Kidney glomerular epithelial cell (primary cell): Measurements from ENCODE around the gene ACTR1A.
A peak's percentile ranks its signal among the peaks of the same experiment; 100 is the strongest.

Experiments
- DNase-seq: peaks from one replicate; lab custom pipeline; 2025; lab: John Stamatoyannopoulos, UW

Gene ACTR1A

DNA sequence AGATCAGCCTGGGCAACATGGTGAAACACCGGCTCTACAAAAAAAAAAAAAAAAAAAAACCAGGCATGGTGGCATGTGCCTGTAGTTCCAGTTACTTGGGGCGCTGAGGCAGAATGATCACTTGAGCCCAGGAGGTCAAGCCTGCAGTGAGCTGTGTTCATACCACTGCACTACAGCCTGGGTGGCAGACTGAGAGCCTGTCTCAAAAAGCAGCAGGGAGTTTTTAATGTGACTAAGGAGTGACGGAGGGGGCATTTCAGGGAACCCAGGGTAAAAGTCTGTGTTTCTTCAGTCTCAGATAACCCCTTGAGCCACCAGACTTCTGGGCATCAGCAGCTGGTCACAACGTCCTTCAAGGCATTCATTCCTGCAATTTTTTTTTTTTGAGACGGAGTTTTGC lies 49.0 kb downstream of the ACTR1A start:
- DNase-seq, result no peak

DNA sequence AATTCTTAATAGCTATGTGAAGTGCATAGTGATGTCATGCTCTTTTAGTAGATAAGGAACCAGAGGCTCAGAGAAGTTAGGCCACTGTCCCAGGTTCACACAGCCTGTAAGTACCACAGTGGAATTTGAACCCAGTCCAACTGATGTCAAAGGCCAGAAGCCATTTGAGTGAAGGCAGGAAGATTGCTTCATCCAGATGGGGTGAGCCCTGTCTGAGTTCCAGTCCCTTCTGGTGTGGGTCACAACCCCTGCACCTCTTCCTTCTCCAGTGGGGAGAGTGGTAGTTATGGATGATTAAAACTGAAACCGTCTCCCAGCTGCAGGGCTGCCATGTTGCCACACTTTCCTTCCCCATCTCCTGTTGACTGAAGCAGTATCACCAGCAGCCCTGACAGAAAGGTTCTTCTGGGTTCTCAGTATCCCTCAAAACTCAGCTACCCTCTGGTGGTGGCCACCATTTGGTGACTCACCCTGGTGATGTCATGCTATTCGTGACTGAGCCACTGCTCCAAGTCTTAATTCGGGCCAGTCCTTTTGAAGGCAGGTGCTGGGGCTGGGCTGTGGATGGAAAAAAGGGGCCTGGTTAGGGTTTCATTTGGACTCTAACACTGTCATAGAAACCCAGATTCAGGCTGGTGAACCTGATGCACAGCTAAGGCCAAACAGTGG lies 49.7 kb downstream of the ACTR1A start:
- no peak for DNase-seq

DNA sequence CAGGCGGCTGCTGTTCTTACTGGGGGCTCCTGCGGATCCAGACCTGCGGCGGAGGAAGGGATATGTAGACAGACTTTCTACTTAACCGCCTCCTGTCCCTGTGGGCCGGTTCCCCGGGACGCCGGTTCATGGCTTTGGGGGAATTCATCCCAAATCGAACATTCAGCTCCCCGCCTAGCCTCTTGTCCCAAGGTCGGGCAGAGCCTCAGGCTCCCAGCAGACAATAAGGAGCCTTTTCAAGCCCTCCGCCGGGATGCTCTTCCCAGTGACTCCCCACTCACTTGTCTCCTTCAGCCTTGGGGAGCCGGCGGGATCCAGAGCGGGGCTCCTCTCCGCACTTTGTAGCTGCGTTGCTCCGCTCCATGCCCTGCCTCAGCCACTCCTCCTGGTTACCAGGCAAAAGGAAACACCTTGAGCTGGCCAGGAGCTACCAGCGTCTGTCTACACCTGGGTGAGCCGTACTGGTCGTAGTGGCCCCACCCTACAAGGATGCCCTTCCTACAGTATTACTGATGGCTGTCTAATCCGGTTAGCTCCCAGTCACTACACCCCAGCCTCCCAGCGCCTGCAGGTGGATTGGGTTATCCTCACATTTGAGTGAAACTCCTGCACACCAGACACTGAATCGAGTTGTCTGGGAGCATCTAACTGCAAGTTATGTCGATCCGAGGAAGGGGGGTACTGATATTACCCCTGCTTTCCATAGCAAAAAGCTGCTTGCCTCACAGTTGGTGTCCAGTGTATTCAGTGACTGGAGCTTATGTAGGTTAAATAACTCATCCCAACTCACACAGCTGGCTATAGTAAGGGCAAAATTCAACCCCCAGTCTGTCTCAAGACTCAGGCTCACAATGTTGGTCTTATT lies 51.2 kb downstream of the ACTR1A start, which contains the start of gene C10orf95:
TSS of gene C10orf95 (minus strand) at position 439 of the 865 bp plus-strand sequence. CDS start 450 bp downstream, outside the sequence.
- DNase-seq, result no peak

DNA sequence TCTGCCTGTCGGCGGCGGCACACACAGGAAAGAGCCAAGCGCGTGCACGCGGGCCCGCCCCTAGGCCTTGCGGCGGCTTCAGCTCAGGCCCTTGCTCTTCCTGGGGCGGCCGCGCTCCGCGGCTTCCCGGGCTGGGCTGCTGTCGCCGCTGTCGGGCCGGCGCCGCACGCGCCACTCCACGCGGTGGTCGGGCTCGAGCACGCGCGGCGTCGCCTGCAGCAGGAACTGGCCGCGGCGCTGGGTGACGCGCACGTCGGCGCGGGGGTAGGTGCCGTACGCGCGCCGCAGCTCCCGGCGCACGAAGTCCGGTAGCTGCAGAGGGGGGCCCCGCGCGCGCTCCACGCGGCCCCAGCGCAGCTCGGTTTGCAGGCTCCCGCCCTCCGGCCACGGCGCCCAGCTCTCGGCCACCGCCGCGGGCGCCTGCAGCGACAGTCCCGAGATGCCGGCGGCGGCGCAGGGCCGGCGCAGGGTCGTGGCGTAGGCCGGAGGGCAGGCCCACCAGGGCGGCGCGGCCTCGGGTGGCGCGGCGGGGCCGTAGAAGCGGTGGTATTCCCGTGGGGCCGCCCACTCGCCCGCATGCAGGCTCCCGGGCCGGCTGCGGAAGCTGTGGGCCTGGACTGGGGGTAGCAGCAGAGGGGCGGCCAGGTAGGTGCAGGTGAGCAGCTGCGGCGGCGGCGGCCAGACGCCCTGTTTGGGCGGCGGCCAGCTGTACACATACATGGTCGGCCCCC lies 52.0 kb downstream of the ACTR1A start:
- DNase-seq, result peak; percentile 62

DNA sequence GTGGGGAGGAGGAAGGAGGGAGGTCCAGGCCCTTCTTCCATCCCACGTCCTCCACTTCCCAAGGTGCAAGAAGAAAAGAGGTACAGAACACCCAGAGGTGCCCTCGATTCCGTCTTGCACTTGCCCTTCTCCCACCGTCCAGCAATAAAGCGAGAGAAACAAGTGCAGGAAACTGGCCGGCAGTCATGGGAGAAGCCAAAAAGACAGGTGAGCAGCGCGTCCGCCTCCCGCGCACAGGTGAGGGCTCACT lies 52.5 kb downstream of the ACTR1A start:
- no peak for DNase-seq

DNA sequence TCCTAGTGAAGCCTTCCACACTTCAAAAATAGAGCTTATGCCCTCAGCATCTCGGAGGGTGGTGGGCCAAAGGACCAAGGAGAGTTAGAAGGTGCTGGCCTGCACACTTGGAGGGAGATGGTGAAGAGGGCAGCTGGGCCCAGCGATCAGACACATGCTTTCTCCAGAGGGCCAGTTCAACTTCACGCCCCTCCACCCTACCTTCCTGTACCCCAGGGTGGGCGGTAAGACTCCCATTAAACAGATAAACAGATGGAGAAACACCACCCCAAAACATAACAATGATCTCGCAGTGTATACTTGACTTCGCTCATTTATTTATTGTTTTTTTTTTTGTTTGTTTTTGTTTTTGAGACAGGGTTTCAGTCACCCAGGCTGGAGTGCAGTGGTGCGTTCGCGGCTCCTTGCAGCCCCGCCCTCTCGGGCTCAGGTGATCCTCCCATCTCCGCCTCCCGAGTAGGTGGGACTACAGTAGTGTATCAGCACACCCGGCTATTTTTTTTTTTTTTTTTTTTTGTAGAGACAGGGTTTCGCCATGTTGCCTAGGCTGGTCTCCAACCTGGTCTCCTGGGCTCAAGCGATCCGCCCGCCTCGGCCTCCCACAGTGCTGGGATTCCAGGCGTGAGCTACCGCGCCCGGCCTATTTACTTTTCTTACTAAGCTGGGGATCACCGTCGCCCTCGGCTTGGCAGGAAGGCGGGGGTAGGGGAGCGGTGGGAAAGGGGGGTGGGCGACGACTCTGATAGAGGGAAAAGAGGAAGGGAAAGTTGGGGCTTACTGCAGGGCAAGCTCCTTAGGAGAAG lies 53.0 kb downstream of the ACTR1A start:
- peak; percentile 58 for DNase-seq

DNA sequence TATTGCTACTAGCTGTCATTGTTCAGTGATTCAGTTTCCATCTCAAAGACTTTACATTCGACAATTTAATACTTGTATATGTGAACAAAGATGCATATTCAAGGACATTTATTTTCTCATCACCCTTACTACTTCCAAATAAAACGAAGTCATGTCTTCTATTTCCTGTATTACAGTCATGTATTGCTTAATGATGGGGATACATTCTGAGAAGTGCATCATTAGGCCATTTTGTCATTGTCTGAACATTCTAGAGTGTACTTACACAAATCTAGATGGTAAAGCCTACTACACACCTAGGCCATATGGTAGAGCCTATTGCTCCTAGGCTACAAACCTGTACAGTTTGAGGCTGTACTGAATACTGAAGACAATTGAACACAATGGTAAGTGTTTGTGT lies 57.7 kb downstream of the ACTR1A start:
- no peak for DNase-seq

DNA sequence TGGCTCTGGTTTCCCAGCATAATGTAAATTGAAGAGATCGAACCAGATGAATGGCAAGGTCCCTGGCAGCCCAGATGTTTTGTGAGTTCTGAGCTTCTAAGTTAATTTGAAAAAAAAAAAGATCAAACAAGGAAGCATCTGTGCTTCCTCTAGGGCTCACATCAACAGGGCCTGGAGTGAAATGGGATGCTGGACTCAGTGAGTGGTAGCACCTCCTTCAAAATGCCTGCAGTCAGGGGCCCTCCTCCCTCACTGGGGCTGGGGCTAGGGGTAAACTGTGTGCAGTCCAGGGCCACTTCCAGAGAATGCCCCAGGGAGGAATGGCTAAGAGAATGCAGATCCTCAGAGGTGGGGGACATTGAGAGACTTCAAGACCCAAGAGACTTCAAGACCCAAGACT lies 64.1 kb downstream of the ACTR1A start:
- DNase-seq, result no peak

DNA sequence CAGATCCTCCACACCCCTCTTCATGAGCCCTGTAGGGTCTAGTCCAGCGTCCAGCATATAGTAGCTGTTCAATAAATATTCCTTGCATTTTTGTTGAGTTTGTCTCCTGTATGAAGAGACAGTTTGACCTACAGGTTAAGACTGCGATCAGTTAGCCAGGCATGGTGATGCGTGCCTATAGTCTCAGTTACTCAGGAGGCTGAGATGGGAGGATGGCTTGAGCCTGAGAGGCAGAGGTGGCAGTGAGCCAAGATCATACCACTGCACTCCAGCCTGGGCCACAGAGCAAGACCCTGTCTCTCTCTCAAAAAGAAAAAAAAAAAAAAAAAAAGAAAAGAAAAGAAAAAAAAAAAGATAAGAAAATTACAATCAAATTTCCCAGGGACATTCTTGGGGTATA lies 65.0 kb downstream of the ACTR1A start:
- no peak for DNase-seq

DNA sequence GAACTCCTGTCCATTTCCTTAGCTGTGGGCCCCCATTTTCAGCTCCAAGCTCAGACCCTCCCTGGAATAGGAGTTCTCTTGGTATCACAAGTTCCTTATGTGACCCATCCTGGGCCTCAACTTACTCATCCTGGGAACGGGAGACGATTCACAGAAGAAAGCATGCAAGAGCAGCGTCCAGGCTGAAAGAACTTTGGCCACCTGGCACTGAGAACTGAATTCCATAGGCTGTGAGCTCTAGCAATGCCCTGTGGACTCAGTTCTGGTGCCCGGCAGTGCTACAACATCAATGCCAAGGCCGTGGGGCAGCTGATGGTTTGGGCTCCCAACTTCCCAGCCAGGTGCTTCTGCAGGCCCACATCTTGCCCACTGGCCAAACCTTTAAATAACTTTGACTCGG lies 66.2 kb downstream of the ACTR1A start:
- no peak for DNase-seq

DNA sequence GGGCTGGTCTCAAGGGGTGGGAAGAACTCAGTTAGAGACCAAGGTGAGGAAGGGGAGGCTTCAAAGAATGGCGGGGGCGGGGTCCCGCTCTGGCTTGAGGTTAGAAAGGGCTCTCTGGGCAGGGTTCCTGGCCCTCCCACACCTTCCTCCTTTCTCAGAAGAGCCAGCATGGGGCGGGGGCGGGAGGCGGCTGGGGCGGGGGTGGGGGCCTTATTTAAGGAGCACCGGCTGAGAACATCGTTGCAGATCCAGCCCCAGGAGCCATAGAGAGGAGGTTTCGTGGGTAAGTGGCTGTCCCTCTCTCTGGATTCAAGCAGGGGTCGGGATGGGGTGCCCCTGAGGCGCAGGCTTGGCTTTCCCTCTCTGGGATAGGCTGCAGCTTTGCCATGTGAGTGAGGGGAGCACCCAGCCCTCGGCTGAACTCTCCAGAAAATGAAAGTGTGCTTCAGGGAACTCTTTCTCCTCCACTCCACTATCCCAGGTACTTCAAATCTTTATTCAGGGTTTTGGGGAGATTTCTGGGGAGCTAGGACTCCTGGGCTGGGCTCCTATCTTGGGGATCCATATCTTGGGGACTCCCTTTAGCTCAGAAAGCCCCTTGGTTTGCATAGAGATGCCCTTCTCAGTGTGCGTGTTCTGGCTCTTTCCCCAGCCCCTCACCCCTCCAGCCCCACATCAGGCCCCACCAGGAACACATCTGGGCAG lies 66.8 kb downstream of the ACTR1A start:
- no peak for DNase-seq

DNA sequence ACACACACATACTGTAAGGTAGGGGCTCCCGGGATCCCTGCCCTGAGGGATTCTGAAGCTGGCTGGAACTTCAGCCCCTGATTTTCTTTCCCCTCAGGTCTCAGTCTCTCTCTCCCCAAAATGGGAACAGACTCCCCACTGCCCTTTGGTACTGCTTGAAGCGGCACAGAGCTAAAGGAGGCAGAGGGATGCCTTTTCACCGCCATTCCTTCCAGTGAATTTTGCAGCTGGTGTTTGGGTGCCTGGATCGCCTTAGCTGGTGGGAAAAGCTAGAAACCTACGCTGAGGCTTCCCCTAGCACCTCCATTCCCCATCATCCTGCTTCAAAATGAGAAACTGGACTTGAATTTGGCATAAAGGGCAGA lies 67.4 kb downstream of the ACTR1A start:
- DNase-seq, result no peak

DNA sequence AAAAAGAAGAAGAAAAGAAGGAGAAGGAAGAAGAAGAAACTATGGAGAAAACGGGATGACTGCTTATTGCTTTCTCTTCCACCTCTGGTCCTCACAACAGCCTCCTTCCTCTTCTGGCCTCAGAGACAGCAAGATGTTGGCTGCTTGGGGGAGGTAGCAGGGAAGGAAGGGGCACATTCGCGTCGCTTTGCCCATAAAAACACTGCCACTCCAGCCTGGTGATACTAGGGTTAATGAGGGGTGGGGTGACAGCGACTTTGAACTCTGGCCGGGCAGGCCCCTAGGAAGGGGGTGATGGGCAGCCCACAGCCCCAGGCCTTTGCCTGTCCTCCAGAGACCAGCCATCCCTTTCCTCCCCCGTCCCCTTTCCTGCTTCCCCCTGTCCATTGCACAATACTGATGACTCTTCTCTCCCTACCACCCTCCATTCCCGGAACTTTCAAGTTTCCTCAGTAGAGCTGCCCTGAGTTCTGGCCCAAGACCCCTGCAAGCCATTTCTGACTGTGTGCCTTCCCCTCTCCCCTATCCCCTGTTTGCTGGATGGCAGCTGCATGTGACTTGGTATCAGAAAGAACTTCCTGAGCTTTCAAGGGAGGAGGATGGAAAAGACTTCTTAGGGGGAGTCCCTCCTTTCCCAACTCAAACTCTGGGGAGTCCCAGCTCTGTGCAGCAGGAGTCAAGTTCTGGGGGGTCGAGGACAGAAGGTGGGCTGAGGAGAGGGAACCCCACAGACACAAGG lies 67.9 kb downstream of the ACTR1A start:
- peak; percentile 25 for DNase-seq

DNA sequence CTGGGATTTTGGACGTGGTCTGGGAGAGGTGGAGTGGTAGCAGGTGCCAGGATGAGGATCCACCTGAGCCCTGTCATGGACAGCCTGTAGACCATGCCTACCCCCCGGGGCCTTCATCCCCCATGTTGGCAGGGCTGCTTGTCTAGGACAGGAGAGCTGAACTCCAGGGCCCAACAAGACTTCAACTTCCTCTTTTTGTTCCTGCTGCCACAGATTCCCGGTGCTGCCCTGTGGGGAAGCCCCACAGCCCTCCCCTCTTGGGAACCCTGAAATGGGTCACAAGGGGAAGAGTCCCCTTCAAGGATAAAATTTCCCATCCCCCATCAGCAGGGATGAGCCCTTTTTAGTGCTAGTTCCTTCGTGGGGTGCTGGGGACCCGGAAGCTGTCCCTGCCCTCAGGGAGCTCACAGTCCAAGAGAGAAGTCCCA lies 68.9 kb downstream of the ACTR1A start:
- DNase-seq, result no peak

DNA sequence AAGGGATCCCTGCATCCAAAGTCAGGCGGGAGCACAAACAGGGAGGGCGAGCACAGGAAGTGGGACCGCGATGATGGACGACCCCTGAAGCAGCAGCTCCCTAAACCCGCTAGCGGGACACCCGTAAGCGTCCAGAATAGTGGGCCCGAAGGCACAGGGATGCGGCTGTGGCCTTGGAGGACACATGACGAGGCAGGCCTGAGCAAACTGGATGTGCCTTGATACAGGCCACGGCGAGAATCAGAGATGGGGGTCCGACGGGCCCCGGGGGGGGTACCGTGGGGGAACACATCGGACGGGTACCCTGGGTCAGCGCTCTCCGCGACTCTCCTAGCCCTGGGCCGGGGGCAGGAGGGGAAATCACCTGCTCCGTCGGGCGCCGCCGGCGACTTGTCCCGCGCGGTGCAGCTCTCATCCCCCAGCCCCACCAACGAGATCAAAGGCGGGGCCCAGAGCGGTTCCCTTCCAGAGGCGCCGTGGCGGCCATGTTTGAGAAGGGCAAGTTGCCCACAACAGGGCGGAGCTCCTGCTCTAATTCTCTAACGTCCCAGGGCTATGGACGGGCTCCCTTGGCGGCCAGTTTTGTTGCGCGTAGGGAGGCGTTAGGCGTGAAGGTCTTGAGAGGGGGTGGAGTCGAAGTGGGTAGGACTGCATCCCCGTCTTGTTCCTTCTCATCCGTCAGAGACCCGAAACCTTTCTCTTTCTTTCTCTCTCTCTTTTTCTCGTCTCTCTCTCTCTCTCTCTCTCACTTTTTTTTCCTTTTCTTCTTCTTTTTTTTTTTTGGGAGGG lies 70.2 kb downstream of the ACTR1A start, which contains the start of gene CUEDC2:
TSS of gene CUEDC2 (minus strand) at position 413 of the 789 bp plus-strand sequence. CDS start 7,386 bp downstream, outside the sequence.
- peak; percentile 97 for DNase-seq

DNA sequence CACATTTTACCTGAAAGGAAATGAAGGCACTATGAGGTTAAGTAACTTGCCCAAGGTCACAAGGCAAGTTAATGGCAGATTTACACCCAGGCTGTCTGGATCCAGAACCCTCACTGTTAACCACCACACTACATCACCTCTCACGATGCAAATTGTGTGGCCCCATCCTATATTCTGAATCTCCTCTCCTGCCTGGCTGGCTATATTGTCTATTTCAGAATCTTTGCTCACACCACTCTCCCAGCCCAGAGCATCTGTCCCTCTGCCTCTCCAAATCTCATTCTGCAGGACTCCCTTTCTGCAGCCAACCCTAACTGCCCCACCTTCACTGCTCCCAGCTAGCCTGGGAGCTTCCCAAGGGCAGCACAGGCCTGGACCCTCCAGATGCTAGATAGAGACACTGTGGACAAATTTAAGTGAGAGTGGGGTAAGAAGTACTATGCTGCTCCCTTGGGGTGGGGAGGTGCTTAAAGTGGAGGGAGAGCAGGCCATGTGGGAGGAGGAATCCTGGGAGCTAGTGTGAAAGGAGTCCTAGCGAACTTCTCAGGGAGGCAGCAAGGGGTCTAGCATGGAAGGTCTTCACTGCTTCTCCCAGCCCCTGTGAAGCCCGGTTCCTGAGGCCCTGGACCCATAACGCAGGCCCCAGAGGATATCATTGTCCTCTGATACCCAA lies 70.9 kb downstream of the ACTR1A start:
- peak; percentile 28 for DNase-seq

DNA sequence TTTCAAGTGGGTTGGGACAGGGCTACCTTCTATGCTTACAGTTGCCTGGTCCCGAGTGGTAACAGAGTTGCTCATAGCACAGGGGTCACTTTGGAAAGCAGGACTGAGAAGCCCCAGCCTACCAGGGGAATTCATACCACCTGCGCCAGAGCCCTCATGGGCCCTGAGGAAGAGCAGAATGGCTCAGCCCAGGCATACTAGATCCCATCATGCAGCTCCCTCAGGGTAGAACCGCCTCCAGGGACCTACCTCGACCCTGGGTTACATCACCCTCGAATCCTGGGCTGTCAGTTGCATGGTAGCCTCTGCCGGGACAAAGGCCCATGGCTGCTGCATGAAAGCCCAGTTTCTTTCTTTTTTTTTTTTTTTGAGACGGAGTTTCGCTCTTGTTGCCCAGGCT lies 73.0 kb downstream of the ACTR1A start:
- no peak for DNase-seq
